CD14-positive monocyte (primary cell): ENCODE results near the gene MEF2D. TPM values are rescaled to one million over a fixed set of nuclear protein-coding genes. Genes with fewer than 3 reads are reported as not detected.

Experiments
- DNase-seq, 3 donors: peaks; one replicate each; pipeline ENCODE4 v3.0.0-alpha.2; 2011 to 2022
- H2AFZ ChIP-seq: 2 replicates; pipeline ENCODE4 v1.6.0; 2012; ENCODE audit warnings: mild to moderate bottlenecking, low read depth, low read length, inconsistent platforms; ENCODE audit not compliant: insufficient read depth, poor library complexity, severe bottlenecking
- H3K27ac ChIP-seq, 2 donors: 1 replicate in 1 of 2; 2 replicates in 1 of 2; pipeline ENCODE4 v1.5.1; 2012 to 2013; ENCODE audit warnings: low read length in 2 of 2, control low read depth in 1 of 2, inconsistent platforms in 1 of 2, low read depth in 1 of 2, mild to moderate bottlenecking in 1 of 2
- H3K27me3 ChIP-seq, 2 donors: one replicate each; pipeline versions ENCODE4 v1.6.0 to v1.6.1; 2011 to 2013; ENCODE audit warnings: low read length in 2 of 2; ENCODE audit not compliant: control insufficient read depth in 2 of 2, insufficient read depth in 2 of 2
- H3K36me3 ChIP-seq, 2 donors: replicated peaks in 1 of 2; 1 replicate in 1 of 2; 2 replicates in 1 of 2; pipeline versions ENCODE4 v1.5.1 to v1.6.1; 2012 to 2013; ENCODE audit warnings: low read length in 2 of 2, control low read depth in 1 of 2, inconsistent platforms in 1 of 2, mild to moderate bottlenecking in 1 of 2; ENCODE audit not compliant: insufficient read depth in 2 of 2, control insufficient read depth in 1 of 2
- H3K4me1 ChIP-seq, 2 donors: 1 replicate in 1 of 2; 2 replicates in 1 of 2; pipeline versions ENCODE4 v1.5.1 to v1.6.1; 2012 to 2013; ENCODE audit warnings: low read length in 2 of 2, control low read depth in 1 of 2, inconsistent platforms in 1 of 2, mild to moderate bottlenecking in 1 of 2, moderate library complexity in 1 of 2; ENCODE audit not compliant: insufficient read depth in 2 of 2, control insufficient read depth in 1 of 2
- H3K4me2 ChIP-seq: replicated peaks from 2 replicates; pipeline ENCODE3; 2012; ENCODE audit warnings: low read length, moderate library complexity, mild to moderate bottlenecking; ENCODE audit not compliant: poor library complexity, severe bottlenecking; ENCODE audit errors: extremely low read depth
- H3K4me3 ChIP-seq, 3 experiments: fragments of 200-600 bp in 1 of 3; sonication (generic) in 1 of 3; replicated peaks in 1 of 3; 1 replicate in 2 of 3; 2 replicates in 1 of 3; pipeline ENCODE4 v1.5.1; 2011 to 2013; ENCODE audit warnings: low read length in 3 of 3, mild to moderate bottlenecking in 3 of 3, control low read depth in 2 of 3, low read depth in 2 of 3, inconsistent platforms in 1 of 3, moderate library complexity in 1 of 3
- H3K79me2 ChIP-seq: 2 replicates; pipeline ENCODE4 v1.6.0; 2012; ENCODE audit warnings: mild to moderate bottlenecking, control low read depth, inconsistent platforms, low read length, moderate library complexity; ENCODE audit not compliant: insufficient read depth
- H3K9ac ChIP-seq: 2 replicates; pipeline ENCODE4 v1.6.0; 2017; ENCODE audit warnings: low read length, mild to moderate bottlenecking; ENCODE audit not compliant: insufficient read depth, poor library complexity, severe bottlenecking
- H3K9me3 ChIP-seq, 2 donors: replicated peaks in 1 of 2; 1 replicate in 1 of 2; 2 replicates in 1 of 2; pipeline versions ENCODE4 v1.5.1 to v1.6.1; 2012 to 2013; ENCODE audit warnings: low read length in 2 of 2, control low read depth in 1 of 2; ENCODE audit not compliant: control insufficient read depth in 1 of 2, insufficient read depth in 1 of 2
- H4K20me1 ChIP-seq: 2 replicates; pipeline ENCODE4 v1.6.0; 2012; ENCODE audit warnings: mild to moderate bottlenecking, low read length, control low read depth, moderate library complexity; ENCODE audit not compliant: insufficient read depth
- H3K27ac Mint-ChIP-seq, 7 donors: one replicate each; pipeline ENCODE4 v1.8.0; 2020; ENCODE audit warnings: mild to moderate bottlenecking in 7 of 7, mixed read lengths in 7 of 7, moderate library complexity in 6 of 7, inconsistent platforms in 2 of 7
- H3K27me3 Mint-ChIP-seq, 3 donors: one replicate each; pipeline ENCODE4 v1.8.0; 2021 to 2022; ENCODE audit warnings: low read depth in 3 of 3, mild to moderate bottlenecking in 3 of 3, mixed read lengths in 3 of 3, moderate library complexity in 3 of 3, inconsistent platforms in 1 of 3
- H3K36me3 Mint-ChIP-seq, 2 donors: one replicate each; pipeline ENCODE4 v1.8.0; 2020; ENCODE audit warnings: mixed read lengths in 2 of 2, inconsistent platforms in 1 of 2, mild to moderate bottlenecking in 1 of 2
- H3K4me1 Mint-ChIP-seq: one replicate; pipeline ENCODE4 v1.8.0; 2020; ENCODE audit warnings: mild to moderate bottlenecking, mixed read lengths
- H3K4me3 Mint-ChIP-seq, 2 donors: one replicate each; pipeline ENCODE4 v1.8.0; 2020; ENCODE audit warnings: mild to moderate bottlenecking in 2 of 2, mixed read lengths in 2 of 2, moderate library complexity in 1 of 2
- H3K9me3 Mint-ChIP-seq, 7 donors: one replicate each; pipeline ENCODE4 v1.8.0; 2020 to 2022; ENCODE audit warnings: mixed read lengths in 7 of 7, mild to moderate bottlenecking in 6 of 7, moderate library complexity in 6 of 7, inconsistent platforms in 2 of 7
- CTCF ChIP-seq: fragments of 200-600 bp; IDR thresholded peaks from one replicate; pipeline ENCODE4 v1.8.0; 2022; ENCODE audit warnings: antibody characterized with exemption, mild to moderate bottlenecking
- WGBS: methylation state at CpG from one replicate; pipeline ENCODE4 v1.1.5; 2013; ENCODE audit warnings: missing lambda C conversion rate; ENCODE audit not compliant: insufficient coverage; 5-methylcytosine and 5-hydroxymethylcytosine counted together
- intact Hi-C, 2 donors: fragments of 100-400 bp; cut with micrococcal nuclease; formaldehyde crosslinking; loops; one replicate each; pipeline versions ENCODE4 v1.15.0 to v1.15.1; 2023
- polyA plus RNA-seq, 3 donors: library from polyadenylated mRNA; depleted of rRNA in 1 of 3; unstranded in 2 of 3; stranded (reverse) in 1 of 3; fragments of 300-500 nt in 2 of 3; fragments of >200 nt in 1 of 3; fragmentation: Illumina TruSeq in 2 of 3; gene quantifications; 1 replicate in 2 of 3; 2 replicates in 1 of 3; pipeline ENCODE4 v1.2.3, GENCODE V29; 2012 to 2021

Gene MEF2D
- polyA plus RNA-seq, 3 donors: 4.5 to 66.4 (median 8.0) TPM

GRCh38 chr1:156498432-156499193 lies 2.0 kb downstream of the MEF2D start:
- peak overlapping the region; percentile 96 to 99 (median 98) for H3K4me3 ChIP-seq
- peak overlapping the region; percentile 98 for H3K9ac ChIP-seq
- intact Hi-C loops: loop anchor here (5.0 to 10.0 kb wide), 2 partner anchors 46 to 56 kb away; no protein-coding TSS in a partner anchor
- Mint-ChIP-seq H3K9me3 (peaks cover 0 to 3% (median 0%) of the 10 kb centered on the region in 7 donors), H3K27ac (peak overlapping the region; percentile 76 to 99 (median 92)), H3K4me3 (peak overlapping the region; percentile 93 to 97), H3K27me3 (no peaks in the 10 kb centered on the region), H3K36me3 (peaks cover 29 to 34% of the 10 kb centered on the region in 2 donors), H3K4me1 (peaks cover 75% of the 10 kb centered on the region)
- no peak for TF ChIP-seq CTCF
- 0% methylated on average over 5 of the region's 12 CpGs for WGBS
- DNase-seq: no peak
- no peaks in the 10 kb centered on the region for H3K9me3 ChIP-seq
- no peak overlapping the region for H2AFZ ChIP-seq
- peaks cover 79 to 86% of the 10 kb centered on the region in 2 donors for H3K4me1 ChIP-seq
- H3K4me2 ChIP-seq: peak overlapping the region; percentile 96
- H3K36me3 ChIP-seq: peaks cover 3 to 8% of the 10 kb centered on the region in 2 donors
- H3K27me3 ChIP-seq: no peaks in the 10 kb centered on the region
- peaks cover 69% of the 10 kb centered on the region for H4K20me1 ChIP-seq
- H3K79me2 ChIP-seq: peaks cover 88% of the 10 kb centered on the region
- peak overlapping the region; percentile 36 to 98 for H3K27ac ChIP-seq

DNA sequence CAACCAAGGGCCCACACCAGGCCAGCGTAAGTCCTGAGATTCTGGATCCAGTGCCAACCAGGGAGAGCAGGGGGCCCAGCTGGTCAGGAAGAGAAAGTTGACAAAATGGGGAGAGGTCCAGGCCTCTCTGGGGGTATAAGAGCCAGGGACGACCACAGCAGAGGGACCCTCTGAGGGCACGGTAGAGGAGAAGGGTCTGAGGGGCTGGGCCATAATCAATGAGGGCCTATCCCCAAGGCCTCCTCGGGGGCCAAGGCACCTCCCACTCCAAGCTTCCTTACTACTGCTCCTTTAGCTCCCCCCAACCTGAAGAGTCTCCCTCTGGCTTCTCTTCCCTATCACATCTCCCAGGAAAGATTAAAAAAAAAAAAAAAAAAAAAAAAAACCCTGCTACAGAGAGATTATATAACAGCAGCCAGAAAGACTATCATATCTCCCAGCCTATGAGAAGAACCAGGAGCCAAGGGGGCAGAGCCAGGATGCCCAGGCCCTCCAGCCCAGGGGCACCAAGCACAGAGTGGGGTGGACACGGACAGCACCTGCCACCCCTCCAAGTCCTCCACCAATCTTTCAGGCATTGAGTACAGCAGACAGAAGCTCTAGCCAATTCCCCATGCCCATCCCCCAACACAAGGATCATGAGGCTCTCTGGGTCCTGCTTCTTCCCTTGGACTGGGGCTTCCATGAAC lies 2.7 kb downstream of the MEF2D start:
- H3K4me2 ChIP-seq: peak overlapping the region; percentile 96
- peaks cover 89% of the 10 kb centered on the region for H3K79me2 ChIP-seq
- Mint-ChIP-seq H3K36me3 (peaks cover 29 to 35% of the 10 kb centered on the region in 2 donors), H3K4me3 (peak overlapping the region; percentile 93 to 97), H3K4me1 (peaks cover 75% of the 10 kb centered on the region), H3K27ac (peak overlapping the region; percentile 76 to 99 (median 88)), H3K9me3 (peaks cover 0 to 3% (median 0%) of the 10 kb centered on the region in 7 donors), H3K27me3 (no peaks in the 10 kb centered on the region)
- no peak for TF ChIP-seq CTCF
- H3K4me1 ChIP-seq: peaks cover 79 to 86% of the 10 kb centered on the region in 2 donors
- no peaks in the 10 kb centered on the region for H3K9me3 ChIP-seq
- peaks cover 3 to 8% of the 10 kb centered on the region in 2 donors for H3K36me3 ChIP-seq
- peak overlapping the region; percentile 36 to 98 for H3K27ac ChIP-seq
- 20% methylated on average over 2 of the region's 5 CpGs for whole genome bisulfite sequencing
- H4K20me1 ChIP-seq: peaks cover 76% of the 10 kb centered on the region
- H3K27me3 ChIP-seq: no peaks in the 10 kb centered on the region
- no peak overlapping the region for H3K9ac ChIP-seq
- no peak overlapping the region for H2AFZ ChIP-seq
- H3K4me3 ChIP-seq: peak overlapping the region; percentile 96 to 99 (median 98)
- intact Hi-C loops: loop anchor here (2.0 to 10.0 kb wide), 3 partner anchors 17 to 57 kb away; no protein-coding TSS in a partner anchor
- DNase-seq: no peak
